DOHH2 (cell line): ENCODE results near the gene SH3TC2.

ENCODE experiments used
- CTCF ChIP-seq: fragments of 200-600 bp; sonication (generic); IDR thresholded peaks from one replicate; pipeline ENCODE4 v1.5.1; 2014; ENCODE audit warnings: antibody characterized with exemption, mild to moderate bottlenecking, low read depth, low read length; ENCODE audit not compliant: poor library complexity, severe bottlenecking
- EZH2phosphoT487 ChIP-seq: fragments of 200-600 bp; sonication (generic); IDR thresholded peaks from 2 replicates; pipeline ENCODE4 v1.6.1; 2017; ENCODE audit warnings: borderline replicate concordance, mild to moderate bottlenecking, antibody characterized with exemption, low read length, moderate library complexity, mixed read lengths

GRCh38 chr5:148957591-148958202 is 105.2 kb downstream of the SH3TC2 start:
- TF ChIP-seq CTCF (peak; percentile 92), EZH2phosphoT487 (no peak)
